Stimulated activated CD8-positive, alpha-beta memory T cell treated with anti-CD3 and anti-CD28 coated beads, Interleukin-4, amount 100 ng/mL, for 1 hour (primary cell): Measurements from ENCODE around the gene CCDC150.
"Not testable (repeated sequence)": the region's sequence is repeated elsewhere in the genome, so short reads cannot be mapped to it uniquely, and the experiment has no call there.

Experiments used
- DNase-seq, 2 donors: peaks; one replicate each; pipeline ENCODE4 v3.0.0-alpha.2; 2020; ENCODE audit warnings: low read depth in 2 of 2, low spot score in 1 of 2

Gene CCDC150

GRCh38 chr2:196635156-196635555 is 4.4 kb upstream of the CCDC150 start:
- DNase-seq: no peak

GRCh38 chr2:196638765-196639164 is 750 bp upstream of the CCDC150 start:
- no peak for DNase-seq

- DNase-seq: no peak
Observed at GRCh38 chr2:196640031-196640548, 575 bp downstream of the CCDC150 start.

GRCh38 chr2:196649202-196649601 is 9.7 kb downstream of the CCDC150 start:
- no peak for DNase-seq

GRCh38 chr2:196651387-196652094 is 12.0 kb downstream of the CCDC150 start:
- DNase-seq: no peak

- no peak for DNase-seq
Observed at GRCh38 chr2:196652869-196653268, 13.4 kb downstream of the CCDC150 start.

GRCh38 chr2:196653843-196654242 is 14.3 kb downstream of the CCDC150 start:
- DNase-seq: no peak

- no peak for DNase-seq
Observed at GRCh38 chr2:196655761-196656160, 16.2 kb downstream of the CCDC150 start.

GRCh38 chr2:196657333-196657732 is 17.8 kb downstream of the CCDC150 start:
- no peak for DNase-seq

GRCh38 chr2:196659844-196660243 is 20.3 kb downstream of the CCDC150 start:
- DNase-seq: no peak

- DNase-seq: no peak
Observed at GRCh38 chr2:196660244-196660643, 20.7 kb downstream of the CCDC150 start.

GRCh38 chr2:196670342-196670741 is 30.8 kb downstream of the CCDC150 start:
- DNase-seq: no peak

- no peak for DNase-seq
Observed at GRCh38 chr2:196675963-196676362, 36.4 kb downstream of the CCDC150 start.

GRCh38 chr2:196677404-196677803 is 37.9 kb downstream of the CCDC150 start:
- DNase-seq: no peak

- DNase-seq: no peak
Observed at GRCh38 chr2:196679368-196679767, 39.9 kb downstream of the CCDC150 start.

GRCh38 chr2:196681510-196681909 is 42.0 kb downstream of the CCDC150 start:
- no peak for DNase-seq

- no peak for DNase-seq
Observed at GRCh38 chr2:196685792-196686191, 46.3 kb downstream of the CCDC150 start.

- not testable (repeated sequence) for DNase-seq
Observed at GRCh38 chr2:196686737-196687136, 47.2 kb downstream of the CCDC150 start.

- no peak for DNase-seq
Observed at GRCh38 chr2:196696423-196697079, 57.0 kb downstream of the CCDC150 start.

GRCh38 chr2:196697825-196698224 is 58.3 kb downstream of the CCDC150 start:
- DNase-seq: no peak

- no peak for DNase-seq
Observed at GRCh38 chr2:196702641-196703040, 63.1 kb downstream of the CCDC150 start.

GRCh38 chr2:196703695-196704094 is 64.2 kb downstream of the CCDC150 start:
- no peak for DNase-seq

GRCh38 chr2:196710056-196710455 is 70.5 kb downstream of the CCDC150 start:
- not testable (repeated sequence) for DNase-seq
